ENCODE data around the gene WNT5A. TPM values are rescaled to one million over a fixed set of nuclear protein-coding genes. Genes with fewer than 3 reads are reported as not detected.

WNT5A gene
- total and polyA plus RNA-seq, 9 of the 15 experiments (the other 6 are each of a cell fraction or from before 2014, with no cell fraction given): 0.11 TPM; not detected in 8

DNA sequence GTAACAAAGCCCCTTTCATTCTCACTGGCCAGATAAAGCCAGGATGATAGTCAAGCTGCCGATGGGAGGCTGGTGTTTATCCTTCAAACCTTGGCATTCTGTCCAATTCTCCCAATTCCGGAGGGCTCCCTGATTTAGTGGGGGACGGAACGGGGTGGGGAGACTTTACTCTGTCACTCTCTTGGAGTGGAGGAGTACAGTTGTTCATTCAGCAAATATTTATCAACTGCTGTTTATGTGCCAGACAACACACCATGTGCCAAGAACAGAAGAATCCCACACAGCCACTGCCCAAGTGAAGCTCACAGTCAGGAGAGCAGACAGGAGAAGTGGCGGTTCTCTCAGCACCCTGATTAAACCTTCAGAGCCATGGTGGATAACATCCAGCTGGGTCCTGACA lies 63.3 kb downstream of the WNT5A start (continued):
- TF ChIP-seq ZNF280A (IDR thresholded peaks at IDR 0.05; ENCODE audit: low read depth, partially characterized antibody): no peak
- TF ChIP-seq PHTF2 (CRISPR knock-in tag; IDR thresholded peaks at IDR 0.05): no peak

DNA sequence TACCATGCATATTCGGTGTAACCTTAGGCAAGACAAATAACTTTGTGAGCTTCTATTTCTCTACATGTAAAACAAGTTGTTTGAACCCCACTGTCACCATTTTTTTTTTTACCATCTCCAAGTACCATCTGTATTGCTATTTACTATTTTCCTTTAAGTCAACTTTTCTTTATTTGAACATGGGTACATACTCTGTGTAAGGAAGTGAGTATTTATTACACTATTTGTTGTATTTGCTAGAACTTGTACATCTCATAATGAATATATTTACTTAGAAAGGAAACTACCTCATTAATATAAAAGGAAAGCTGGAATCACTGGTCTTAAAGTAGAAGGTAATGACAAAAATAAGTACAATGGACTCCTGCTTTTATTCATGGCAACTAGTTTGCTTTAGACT lies 69.9 kb downstream of the WNT5A start:
- H3K27me3 ChIP-seq (ENCODE audit: control insufficient read depth in 2 of 2, insufficient read depth in 2 of 2, low read length in 2 of 2): no peaks in the 10 kb centered on the region
- BruUV-seq (replicated peaks): no TSS peak
- H2AFZ ChIP-seq (ENCODE audit: low read depth, low read length): no peak overlapping the region
- intact Hi-C loops (cut with micrococcal nuclease): no loop called here
- H3K36me3 ChIP-seq (ENCODE audit: control insufficient read depth, insufficient read depth, low read length): no peaks in the 10 kb centered on the region
- H3K4me3 ChIP-seq: no peak overlapping the region
- FAIRE-seq: no peak
- no peak for DNase-seq (ENCODE audit: extremely low read depth in 1 of 4, low spot score in 3 of 4)
- no peaks in the 10 kb centered on the region for H4K20me1 ChIP-seq (replicated peaks; ENCODE audit: control insufficient read depth, insufficient read depth, low read length)
- no peaks in the 10 kb centered on the region for H3K9me3 ChIP-seq (replicated peaks; ENCODE audit: control insufficient read depth, insufficient read depth, low read depth, low read length)
- ATAC-seq: no peak
- H3K9me1 ChIP-seq (ENCODE audit: control insufficient read depth, insufficient read depth, low read length): no peaks in the 10 kb centered on the region
- H3K27ac ChIP-seq (ENCODE audit: extremely low read depth, low read depth, low read length): no peak overlapping the region
- H3K9ac ChIP-seq (ENCODE audit: insufficient read depth in 1 of 2, low read depth in 2 of 2, low read length in 2 of 2): no peak overlapping the region
- no peaks in the 10 kb centered on the region for H3K79me2 ChIP-seq (ENCODE audit: control insufficient read depth, insufficient read depth, low read length)
- no peaks in the 10 kb centered on the region for H3K4me1 ChIP-seq (replicated peaks in 1 of 2; ENCODE audit: control insufficient read depth in 2 of 2, insufficient read depth in 2 of 2, low read length in 2 of 2)
- in situ Hi-C loops (cut with MboI): no loop called here
- H3K4me2 ChIP-seq (ENCODE audit: insufficient read depth, low read length): no peak overlapping the region
- 0% methylated on average over 1 of the region's 1 CpG for WGBS (ENCODE audit: insufficient coverage, low coverage, missing lambda C conversion rate)
- ChIA-PET CTCF (ENCODE audit: low intra/inter-chr PET ratio) (no interaction called here), POLR2A (no interaction called here)
- TF ChIP-seq ATF7 (IDR thresholded peaks at IDR 0.05) (no peak), TAF9B (IDR thresholded peaks at IDR 0.05; ENCODE audit: partially characterized antibody) (no peak), CBX1 (IDR thresholded peaks at IDR 0.05; ENCODE audit: low read depth) (no peak), EP300 (IDR thresholded peaks at IDR 0.05; ENCODE audit: low read length) (no peak), ZNF3 (CRISPR knock-in tag; IDR thresholded peaks at IDR 0.05) (no peak), HMGXB4 (CRISPR knock-in tag; IDR thresholded peaks at IDR 0.05) (no peak), MNT (conservative IDR thresholded peaks at IDR 0.05) (no peak), PPARD (CRISPR knock-in tag; IDR thresholded peaks at IDR 0.05) (no peak), NBN (IDR thresholded peaks at IDR 0.05; ENCODE audit: low read depth) (no peak), ZNF57 (CRISPR knock-in tag; IDR thresholded peaks at IDR 0.05) (no peak), TCFL5 (CRISPR knock-in tag; conservative IDR thresholded peaks at IDR 0.05) (no peak), TFE3 (CRISPR knock-in tag; IDR thresholded peaks at IDR 0.05) (no peak), HDAC3 (IDR thresholded peaks at IDR 0.05; ENCODE audit: borderline replicate concordance, partially characterized antibody) (no peak)

Measured in K562 (cell line).